ENCODE measurements around the gene KCNS1. TPM values are rescaled to one million over a fixed set of nuclear protein-coding genes. Genes with fewer than 3 reads are reported as not detected.

The KCNS1 gene
- total and polyA plus RNA-seq, 4 donors, result 0.45 to 3.0 (median 1.3) TPM

- Histone ChIP-seq H3K4me3 (no peak overlapping the region), H3K27ac (ENCODE audit: low read depth in 1 of 2, low read length in 1 of 2) (no peak overlapping the region), H3K27me3 (ENCODE audit: control insufficient read depth in 3 of 3, insufficient read depth in 3 of 3, low read length in 2 of 3) (no peaks in the 10 kb centered on the region), H3K9me3 (ENCODE audit: control insufficient read depth in 4 of 4, insufficient read depth in 3 of 4, low read length in 3 of 4) (no peaks in the 10 kb centered on the region), H3K4me1 (ENCODE audit: control insufficient read depth in 5 of 5, insufficient read depth in 5 of 5, low read length in 5 of 5) (peaks cover 0 to 3% (median 0%) of the 10 kb centered on the region in 5 donors), H3K9ac (ENCODE audit: insufficient read depth in 1 of 2, low read length in 2 of 2) (no peak overlapping the region), H3K36me3 (ENCODE audit: control insufficient read depth in 4 of 4, insufficient read depth in 4 of 4, low read length in 4 of 4) (peaks cover 0 to 4% (median 0%) of the 10 kb centered on the region in 4 donors)
- ATAC-seq (ENCODE audit: insufficient read depth, low FRiP score) (no peak), DNase-seq (peak; percentile 44 to 73 (median 69))
- TF ChIP-seq CTCF (IDR thresholded peaks at IDR 0.05; ENCODE audit: control extremely low read depth, extremely low read depth), result no peak
- WGBS, 2 donors, result 90 to 91% methylated on average over 7 of the region's 7 CpGs
These were observed 12.7 kb downstream of the KCNS1 start for GRCh38 chr20:45088247-45088646.

DNA sequence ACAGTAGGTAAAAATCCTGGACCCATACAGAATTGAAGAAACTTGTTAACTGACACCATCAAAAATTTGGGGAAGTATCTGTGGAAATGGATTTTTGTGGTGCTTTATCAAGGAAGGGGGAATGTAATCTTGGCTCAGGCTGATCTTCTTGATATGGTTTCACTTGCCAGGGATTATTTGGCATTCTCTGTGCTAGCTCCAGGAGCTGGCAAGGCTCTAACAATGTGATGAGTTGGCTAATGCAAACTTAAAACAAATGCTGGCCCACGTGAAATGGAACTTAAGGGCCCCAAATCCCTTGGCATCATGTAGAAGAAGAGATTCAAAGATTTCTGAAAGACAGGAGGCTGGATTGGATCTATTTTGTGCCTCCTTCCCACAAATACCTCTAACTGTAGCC lies 13.1 kb downstream of the KCNS1 start:
- peaks cover 0 to 2% (median 0%) of the 10 kb centered on the region in 4 donors for H3K9me3 ChIP-seq (ENCODE audit: control insufficient read depth in 4 of 4, insufficient read depth in 3 of 4, low read length in 3 of 4)
- no peaks in the 10 kb centered on the region for H3K27me3 ChIP-seq (ENCODE audit: control insufficient read depth in 3 of 3, insufficient read depth in 3 of 3, low read length in 2 of 3)
- DNase-seq, result peak in 1 of 3 donors; percentile 13
- H3K27ac ChIP-seq (ENCODE audit: low read depth in 1 of 2, low read length in 1 of 2), result no peak overlapping the region
- WGBS, 2 donors, result 75 to 87% methylated on average over 1 of the region's 1 CpG
- no peak overlapping the region for H3K9ac ChIP-seq (ENCODE audit: insufficient read depth in 1 of 2, low read length in 2 of 2)
- H3K36me3 ChIP-seq (ENCODE audit: control insufficient read depth in 4 of 4, insufficient read depth in 4 of 4, low read length in 4 of 4), result peaks cover 0 to 4% (median 0%) of the 10 kb centered on the region in 4 donors
- no peak overlapping the region for H3K4me3 ChIP-seq
- no peak for ATAC-seq (ENCODE audit: insufficient read depth, low FRiP score)
- peaks cover 0 to 3% (median 0%) of the 10 kb centered on the region in 5 donors for H3K4me1 ChIP-seq (ENCODE audit: control insufficient read depth in 5 of 5, insufficient read depth in 5 of 5, low read length in 5 of 5)
- no peak for TF ChIP-seq CTCF (IDR thresholded peaks at IDR 0.05; ENCODE audit: control extremely low read depth, extremely low read depth)

DNA sequence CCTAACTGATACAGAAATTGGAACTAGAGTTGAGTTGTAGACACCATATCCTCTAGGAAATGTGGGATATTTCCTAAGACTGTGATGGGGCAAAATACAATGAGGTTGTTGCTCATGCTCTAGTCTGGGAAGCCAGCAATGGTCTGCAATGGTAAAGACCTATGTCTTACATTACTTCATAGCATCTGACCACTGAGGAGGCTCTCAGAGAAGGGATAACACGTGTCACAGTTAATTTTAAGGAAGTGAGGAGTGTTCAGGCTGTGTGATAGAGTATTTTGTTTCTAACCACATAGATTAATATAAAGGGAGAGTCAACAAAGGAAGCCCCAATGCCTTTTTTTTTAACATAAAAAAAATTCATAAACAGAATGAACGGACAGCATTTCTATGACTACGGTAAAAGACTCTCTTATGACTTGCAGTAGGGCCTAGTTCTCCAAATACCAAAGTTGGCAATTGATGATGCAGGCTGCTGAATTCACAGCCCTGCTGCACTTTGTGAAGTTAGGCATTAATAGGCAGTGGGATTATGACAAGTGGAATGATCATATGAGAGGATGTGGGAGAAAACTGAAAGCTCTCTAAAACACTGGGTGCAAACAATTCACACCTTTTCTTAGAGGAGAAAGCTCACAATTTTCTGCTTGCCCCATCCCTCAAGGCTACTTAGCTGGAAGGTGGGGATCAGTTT lies 13.7 kb downstream of the KCNS1 start:
- Histone ChIP-seq H3K9ac (ENCODE audit: insufficient read depth in 1 of 2, low read length in 2 of 2) (no peak overlapping the region), H3K27ac (ENCODE audit: low read depth in 1 of 2, low read length in 1 of 2) (no peak overlapping the region), H3K27me3 (ENCODE audit: control insufficient read depth in 3 of 3, insufficient read depth in 3 of 3, low read length in 2 of 3) (no peaks in the 10 kb centered on the region), H3K4me3 (no peak overlapping the region), H3K4me1 (ENCODE audit: control insufficient read depth in 5 of 5, insufficient read depth in 5 of 5, low read length in 5 of 5) (peaks cover 0 to 3% (median 0%) of the 10 kb centered on the region in 5 donors), H3K36me3 (ENCODE audit: control insufficient read depth in 4 of 4, insufficient read depth in 4 of 4, low read length in 4 of 4) (peaks cover 0 to 3% (median 1%) of the 10 kb centered on the region in 4 donors), H3K9me3 (ENCODE audit: control insufficient read depth in 4 of 4, insufficient read depth in 3 of 4, low read length in 3 of 4) (peaks cover 0 to 2% (median 0%) of the 10 kb centered on the region in 4 donors)
- no peak for DNase-seq
- ATAC-seq (ENCODE audit: insufficient read depth, low FRiP score), result peak; percentile 40
- 58 to 71% methylated on average over 3 of the region's 3 CpGs for WGBS, 2 donors
- no peak for TF ChIP-seq CTCF (IDR thresholded peaks at IDR 0.05; ENCODE audit: control extremely low read depth, extremely low read depth)
